Thyroid gland (tissue), 4 donors: ENCODE measurements around the gene SERPINB13. TPM values are rescaled to one million over a fixed set of nuclear protein-coding genes. Genes with fewer than 3 reads are reported as not detected.

ENCODE experiments used
- DNase-seq, 2 donors: peaks; one replicate each; pipeline ENCODE4 v3.0.0-alpha.2; 2019
- H3K27ac ChIP-seq, 3 donors: fragments of 200-600 bp; sonication (generic); 1 replicate in 2 of 3; 2 replicates in 1 of 3; pipeline ENCODE4 v1.5.1; 2016 to 2019; ENCODE audit warnings: mild to moderate bottlenecking in 1 of 3, moderate library complexity in 1 of 3
- H3K27me3 ChIP-seq: fragments of 200-600 bp; sonication (generic); one replicate; pipeline ENCODE4 v1.5.1; 2019
- H3K36me3 ChIP-seq, 2 donors: fragments of 200-600 bp; sonication (generic); one replicate each; pipeline ENCODE4 v1.5.1; 2016 to 2019
- H3K4me1 ChIP-seq, 2 donors: fragments of 200-600 bp; sonication (generic); one replicate each; pipeline ENCODE4 v1.5.1; 2017 to 2019
- H3K4me3 ChIP-seq, 3 donors: fragments of 200-600 bp; sonication (generic); replicated peaks in 1 of 3; 1 replicate in 2 of 3; 2 replicates in 1 of 3; pipeline ENCODE4 v1.5.1; 2016; ENCODE audit warnings: mild to moderate bottlenecking in 1 of 3
- H3K9me3 ChIP-seq: fragments of 200-600 bp; sonication (generic); one replicate; pipeline ENCODE4 v1.5.1; 2017
- CTCF ChIP-seq, 6 experiments: fragments of 200-600 bp in 3 of 6; fragments of 450-650 bp in 3 of 6; sonication (generic) in 3 of 6; IDR thresholded peaks; one replicate each; pipeline ENCODE4 v1.5.1; 2016 to 2019; ENCODE audit warnings: antibody characterized with exemption in 6 of 6, mild to moderate bottlenecking in 2 of 6, inconsistent platforms in 1 of 6, moderate library complexity in 1 of 6
- POLR2A ChIP-seq, 2 donors: fragments of 450-650 bp; IDR thresholded peaks; one replicate each; pipeline ENCODE4 v1.6.1; 2017; ENCODE audit warnings: antibody characterized with exemption in 2 of 2, mild to moderate bottlenecking in 2 of 2, moderate library complexity in 1 of 2
- WGBS, 2 donors: methylation state at CpG; one replicate each; pipeline ENCODE4 v1.1.5; 2017; 5-methylcytosine and 5-hydroxymethylcytosine counted together
- intact Hi-C: fragments of 100-400 bp; cut with DNase I; formaldehyde crosslinking; loops from one replicate; pipeline ENCODE4 v1.15.1; 2023
- total RNA-seq, 4 donors: library from RNA; depleted of rRNA; stranded (reverse); fragments of >200 nt; gene quantifications; one replicate each; pipeline ENCODE4 v1.2.3, GENCODE V29; 2016

SERPINB13 gene
- not detected for total RNA-seq

GRCh38 chr18:63586966-63587365 is at the start of gene SERPINB13:
Gene SERPINB13 (plus strand): TSS chr18:63587343. CDS start chr18:63588668, 1,325 bp downstream.
- no peaks in the 10 kb centered on the region for H3K9me3 ChIP-seq
- no peaks in the 10 kb centered on the region for H3K27me3 ChIP-seq
- TF ChIP-seq POLR2A (IDR thresholded peaks at IDR 0.05) (no peak), CTCF (IDR thresholded peaks at IDR 0.05) (no peak)
- H3K36me3 ChIP-seq, result no peaks in the 10 kb centered on the region
- intact Hi-C loops, result no loop called here
- no peaks in the 10 kb centered on the region for H3K4me1 ChIP-seq
- H3K4me3 ChIP-seq, result no peak within 1 kb of the TSS
- 93 to 94% methylated on average over 4 of the region's 4 CpGs for WGBS, 2 donors
- no peak for DNase-seq
- no peak within 1 kb of the TSS for H3K27ac ChIP-seq

GRCh38 chr18:63539904-63540510 is 47.1 kb upstream of the SERPINB13 start:
- TF ChIP-seq POLR2A (IDR thresholded peaks at IDR 0.05) (no peak), CTCF (IDR thresholded peaks at IDR 0.05) (no peak)
- H3K4me3 ChIP-seq, result no peak overlapping the region
- no peak overlapping the region for H3K27ac ChIP-seq
- WGBS, 2 donors, result 42 to 44% methylated on average over 3 of the region's 3 CpGs
- intact Hi-C loops, result no loop called here
- no peaks in the 10 kb centered on the region for H3K36me3 ChIP-seq
- peaks cover 0 to 3% of the 10 kb centered on the region in 2 donors for H3K4me1 ChIP-seq
- no peaks in the 10 kb centered on the region for H3K27me3 ChIP-seq
- DNase-seq, result no peak
- H3K9me3 ChIP-seq, result no peaks in the 10 kb centered on the region

DNA sequence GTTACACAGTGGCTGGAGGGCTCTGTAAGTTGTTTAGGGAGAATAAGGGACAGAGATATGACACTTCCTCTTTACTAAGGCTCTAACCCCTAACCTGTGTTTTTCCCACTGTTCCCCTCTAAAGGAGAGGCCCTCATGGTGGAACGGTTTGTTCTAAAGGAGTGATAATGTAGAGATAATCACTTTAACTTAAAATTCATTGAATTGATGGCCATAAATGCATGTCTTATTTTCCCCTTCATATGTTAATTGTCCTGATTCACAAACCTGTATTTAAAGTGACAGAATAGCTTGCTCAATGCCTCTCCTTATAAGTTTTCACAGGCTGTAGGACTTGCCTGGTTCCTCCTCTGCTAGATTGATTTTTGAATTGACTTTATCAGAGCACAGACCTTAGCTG is 45.1 kb upstream of the SERPINB13 start, which contains the start of gene SERPINB12:
Gene SERPINB12, plus strand, starts transcription at position 301 of the 400 bp plus-strand sequence. CDS start 13,791 bp downstream, outside the sequence.
- no peaks in the 10 kb centered on the region for H3K27me3 ChIP-seq
- no peaks in the 10 kb centered on the region for H3K9me3 ChIP-seq
- H3K4me1 ChIP-seq, result peaks cover 0 to 3% of the 10 kb centered on the region in 2 donors
- TF ChIP-seq POLR2A (IDR thresholded peaks at IDR 0.05) (no peak), CTCF (IDR thresholded peaks at IDR 0.05) (no peak)
- 69 to 78% methylated on average over 1 of the region's 1 CpG for WGBS, 2 donors
- intact Hi-C loops, result no loop called here
- no peaks in the 10 kb centered on the region for H3K36me3 ChIP-seq
- no peak within 1 kb of the TSS for H3K4me3 ChIP-seq
- no peak within 1 kb of the TSS for H3K27ac ChIP-seq
- no peak for DNase-seq

GRCh38 chr18:63544017-63544416 is 43.1 kb upstream of the SERPINB13 start:
- Histone ChIP-seq H3K9me3 (no peaks in the 10 kb centered on the region), H3K27ac (no peak overlapping the region), H3K36me3 (no peaks in the 10 kb centered on the region), H3K27me3 (no peaks in the 10 kb centered on the region), H3K4me1 (peaks cover 0 to 3% of the 10 kb centered on the region in 2 donors), H3K4me3 (no peak overlapping the region)
- DNase-seq, result no peak
- TF ChIP-seq POLR2A (IDR thresholded peaks at IDR 0.05) (no peak), CTCF (IDR thresholded peaks at IDR 0.05) (no peak)
- intact Hi-C loops, result no loop called here
- 83 to 87% methylated on average over 2 of the region's 2 CpGs for WGBS, 2 donors

DNA sequence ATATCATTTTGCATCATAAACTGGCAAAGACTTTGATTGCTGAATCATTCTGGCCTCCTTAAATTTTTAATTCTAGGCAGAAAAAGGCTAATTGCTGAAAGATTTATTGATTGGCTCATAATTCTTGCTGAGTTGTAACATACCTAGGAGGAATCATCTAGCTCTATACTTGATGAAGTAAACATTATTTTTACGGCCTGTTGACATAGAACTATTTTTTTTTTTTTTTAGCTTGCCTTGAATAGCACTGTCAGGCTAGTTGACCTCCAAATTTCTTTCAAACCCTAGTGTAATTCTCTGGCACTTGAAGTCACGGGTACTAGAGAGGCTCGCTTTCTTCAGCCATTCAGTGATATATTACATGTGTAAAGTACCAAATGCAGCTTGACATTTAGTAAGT is 42.1 kb upstream of the SERPINB13 start:
- no peak overlapping the region for H3K4me3 ChIP-seq
- no peaks in the 10 kb centered on the region for H3K36me3 ChIP-seq
- H3K27me3 ChIP-seq, result no peaks in the 10 kb centered on the region
- no peak for DNase-seq
- intact Hi-C loops, result no loop called here
- TF ChIP-seq CTCF (IDR thresholded peaks at IDR 0.05) (no peak), POLR2A (IDR thresholded peaks at IDR 0.05) (no peak)
- 72 to 85% methylated on average over 3 of the region's 3 CpGs for WGBS, 2 donors
- H3K9me3 ChIP-seq, result no peaks in the 10 kb centered on the region
- H3K27ac ChIP-seq, result no peak overlapping the region
- H3K4me1 ChIP-seq, result peaks cover 0 to 2% of the 10 kb centered on the region in 2 donors
